Mucosa of descending colon (tissue), 3 donors: ENCODE results near the gene SMIM27. TPM values are rescaled to one million over a fixed set of nuclear protein-coding genes. Genes with fewer than 3 reads are reported as not detected.
A peak's percentile ranks its signal among the peaks of the same experiment; 100 is the strongest.

Source experiments
- ATAC-seq: fragments of 200-7000 bp; cut with Tn5 transposase; one replicate; pipeline ENCODE4 v1.9.1; 2020; ENCODE audit warnings: mild to moderate bottlenecking, moderate library complexity
- DNase-seq, 3 donors: peaks; one replicate each; pipeline ENCODE4 v3.0.0-alpha.2; 2020
- H3K36me3 ChIP-seq: fragments of 200-600 bp; one replicate; pipeline ENCODE4 v1.8.0; 2021; ENCODE audit warnings: low read depth, mild to moderate bottlenecking
- H3K4me1 ChIP-seq: fragments of 200-600 bp; one replicate; pipeline ENCODE4 v1.8.0; 2021; ENCODE audit warnings: low read depth, mild to moderate bottlenecking
- H3K4me3 ChIP-seq: fragments of 200-600 bp; one replicate; pipeline ENCODE4 v1.8.0; 2021; ENCODE audit warnings: mild to moderate bottlenecking
- H3K9me3 ChIP-seq: fragments of 200-600 bp; one replicate; pipeline ENCODE4 v1.8.0; 2021; ENCODE audit warnings: mild to moderate bottlenecking
- intact Hi-C, 2 donors: fragments of 100-400 bp; cut with DNase I in 1 of 2; cut with micrococcal nuclease in 1 of 2; formaldehyde crosslinking; loops; one replicate each; pipeline versions ENCODE4 v1.11.0 to v1.11.1; 2022; cut with DNase I, micrococcal nuclease
- total RNA-seq, 3 donors: library from RNA; stranded (reverse); fragmentation: NEBNext Ultra II Directional in 2 of 3; extraction: Animal tissue kit (Norgen Biotek cat#: 25700) in 2 of 3; gene quantifications; one replicate each; pipeline versions ENCODE4 v1.2.1 to v1.2.4, GENCODE V29; 2021 to 2023
- TF ChIP-seq, protein P1 (sequence below): fragments of 200-600 bp; IDR thresholded peaks from one replicate; pipeline ENCODE4 v1.8.0; 2022; ENCODE audit warnings: antibody characterized with exemption, mild to moderate bottlenecking
- donor health status: DM: no; HTN: no; CAD: no; lungs with moderate emphysema.
- donor health status: DM: no; HTN: no; CAD: no.
- donor health status: DM: no; HTN: yes; CAD: no.

The SMIM27 gene
- total RNA-seq, 3 donors from 2014 or later = 8.3 to 10.1 (median 9.9) TPM

DNA sequence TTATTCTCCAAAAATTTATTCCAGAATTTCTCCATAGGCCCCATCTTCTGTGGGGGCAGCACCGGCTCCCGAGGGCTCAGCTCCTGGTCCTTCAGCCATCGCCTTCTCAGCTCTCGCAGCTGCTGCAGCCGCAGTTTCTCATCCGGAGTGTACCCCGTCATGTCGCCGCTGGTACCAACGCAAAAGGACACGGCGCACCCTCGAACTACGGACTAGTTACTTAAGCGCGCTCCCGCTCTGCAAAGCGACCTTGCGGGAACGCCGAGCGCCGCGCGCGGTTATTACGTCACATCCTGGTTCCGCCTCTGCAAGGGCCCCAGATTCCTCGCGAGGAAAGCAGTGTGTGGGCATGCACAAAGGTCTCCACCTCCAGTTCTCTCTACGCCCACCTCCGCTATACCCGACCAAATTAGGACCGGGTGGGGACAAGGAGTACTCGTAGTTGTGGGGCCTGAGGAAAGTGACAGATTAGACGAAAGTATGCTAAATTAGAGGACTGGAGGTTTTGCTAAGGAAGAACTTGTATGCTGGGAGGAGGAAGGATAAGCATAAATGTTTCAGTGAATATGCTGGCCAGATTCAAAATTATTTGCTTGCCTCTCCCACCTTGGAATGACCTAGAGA is 20.9 kb downstream of the SMIM27 start, which contains the start of gene NDUFB6:
NDUFB6 (minus strand) TSS at position 260 of the 624 bp plus-strand sequence; CDS start at position 161, 99 bp downstream.
- Histone ChIP-seq H3K9me3 (no peaks in the 10 kb centered on the region), H3K4me3 (peak within 1 kb of the TSS; percentile 87), H3K4me1 (peaks cover 16% of the 10 kb centered on the region), H3K36me3 (no peaks in the 10 kb centered on the region)
- intact Hi-C loops = loop anchor here (5.0 to 10.0 kb wide), 2 partner anchors 48 to 196 kb away; partner anchors contain the start of gene RIGI (in 1 of the 2)
- TF ChIP-seq, protein P1, sequence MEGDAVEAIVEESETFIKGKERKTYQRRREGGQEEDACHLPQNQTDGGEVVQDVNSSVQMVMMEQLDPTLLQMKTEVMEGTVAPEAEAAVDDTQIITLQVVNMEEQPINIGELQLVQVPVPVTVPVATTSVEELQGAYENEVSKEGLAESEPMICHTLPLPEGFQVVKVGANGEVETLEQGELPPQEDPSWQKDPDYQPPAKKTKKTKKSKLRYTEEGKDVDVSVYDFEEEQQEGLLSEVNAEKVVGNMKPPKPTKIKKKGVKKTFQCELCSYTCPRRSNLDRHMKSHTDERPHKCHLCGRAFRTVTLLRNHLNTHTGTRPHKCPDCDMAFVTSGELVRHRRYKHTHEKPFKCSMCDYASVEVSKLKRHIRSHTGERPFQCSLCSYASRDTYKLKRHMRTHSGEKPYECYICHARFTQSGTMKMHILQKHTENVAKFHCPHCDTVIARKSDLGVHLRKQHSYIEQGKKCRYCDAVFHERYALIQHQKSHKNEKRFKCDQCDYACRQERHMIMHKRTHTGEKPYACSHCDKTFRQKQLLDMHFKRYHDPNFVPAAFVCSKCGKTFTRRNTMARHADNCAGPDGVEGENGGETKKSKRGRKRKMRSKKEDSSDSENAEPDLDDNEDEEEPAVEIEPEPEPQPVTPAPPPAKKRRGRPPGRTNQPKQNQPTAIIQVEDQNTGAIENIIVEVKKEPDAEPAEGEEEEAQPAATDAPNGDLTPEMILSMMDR = no peak
- ATAC-seq (peak; percentile 99), DNase-seq (peak; percentile 95 to 97 (median 97))

DNA sequence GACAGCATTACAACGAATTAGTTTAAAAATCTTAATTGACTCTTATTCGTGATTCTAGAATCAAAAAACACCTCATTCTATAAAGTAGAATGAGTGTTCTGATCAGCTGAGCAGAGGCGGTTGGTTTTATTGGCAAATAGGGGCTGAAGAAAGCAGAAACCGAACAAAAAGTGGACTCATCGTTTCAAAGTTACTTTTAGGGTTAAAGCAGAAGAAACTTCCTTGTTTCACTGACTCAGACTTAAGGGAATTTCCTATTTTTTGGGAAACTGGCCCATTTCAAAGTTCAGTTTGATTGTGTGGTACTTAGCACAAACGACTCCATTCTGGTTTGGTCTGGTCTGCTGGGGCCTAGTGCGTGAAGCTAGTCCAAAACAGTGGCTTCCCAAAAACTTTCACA is 21.7 kb downstream of the SMIM27 start:
- Histone ChIP-seq H3K4me1 (peaks cover 16% of the 10 kb centered on the region), H3K9me3 (no peaks in the 10 kb centered on the region), H3K4me3 (no peak overlapping the region), H3K36me3 (no peaks in the 10 kb centered on the region)
- TF ChIP-seq, protein P1 = no peak
- ATAC-seq (no peak), DNase-seq (no peak)
- intact Hi-C loops = loop anchor here (5.0 to 10.0 kb wide), 2 partner anchors 49 to 197 kb away; partner anchors contain the start of gene RIGI (in 1 of the 2)

DNA sequence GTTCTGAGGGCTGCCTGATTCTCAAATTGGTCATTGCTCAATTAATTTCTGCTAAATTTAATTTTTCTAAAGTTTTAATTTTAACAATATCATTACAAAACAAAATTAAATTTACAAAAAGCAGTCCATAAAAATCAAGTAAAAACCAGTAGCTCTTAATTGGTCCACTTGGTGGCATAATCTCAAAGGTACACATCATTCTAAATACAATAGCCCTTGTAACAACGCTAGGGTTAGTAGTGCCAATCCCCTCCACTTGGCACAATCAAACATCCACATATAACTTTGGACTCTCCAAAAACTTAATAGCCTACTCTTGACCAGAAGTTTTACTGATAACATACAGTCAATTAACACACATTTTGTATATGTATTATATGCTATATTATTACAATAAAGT is 22.7 kb downstream of the SMIM27 start:
- peaks cover 16% of the 10 kb centered on the region for H3K4me1 ChIP-seq
- TF ChIP-seq, protein P1 = no peak
- ATAC-seq (no peak), DNase-seq (no peak)
- H3K36me3 ChIP-seq = no peaks in the 10 kb centered on the region
- no peak overlapping the region for H3K4me3 ChIP-seq
- no peaks in the 10 kb centered on the region for H3K9me3 ChIP-seq
- intact Hi-C loops = loop anchor here (5.0 to 10.0 kb wide), 3 partner anchors 50 to 198 kb away; partner anchors contain the start of genes ACO1 (in 1 of the 2) and RIGI (in 1 of the 2)

DNA sequence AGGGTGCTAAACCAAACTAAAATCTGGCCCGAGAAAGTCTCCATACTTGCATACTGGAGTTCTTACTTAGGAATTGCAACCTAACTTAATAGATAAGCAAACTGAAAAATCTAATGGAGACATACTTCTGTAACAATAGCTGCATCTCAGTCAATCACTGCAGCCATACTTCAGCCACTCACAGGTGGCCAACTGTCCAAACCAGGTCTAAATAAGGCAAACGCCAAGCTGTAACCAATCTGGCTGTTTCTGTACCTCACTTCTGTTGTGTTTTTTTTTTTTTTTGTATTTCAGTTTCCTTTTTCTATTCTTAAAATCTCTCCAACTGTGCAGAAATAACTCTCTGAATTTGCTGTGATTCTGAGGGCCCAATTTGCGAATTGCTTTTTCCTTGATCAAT is 25.2 kb downstream of the SMIM27 start:
- TF ChIP-seq, protein P1 = no peak
- no peaks in the 10 kb centered on the region for H3K9me3 ChIP-seq
- no peak for DNase-seq
- H3K4me1 ChIP-seq = no peaks in the 10 kb centered on the region
- no peak overlapping the region for H3K4me3 ChIP-seq
- no peaks in the 10 kb centered on the region for H3K36me3 ChIP-seq
- no peak for ATAC-seq
- intact Hi-C loops = loop anchor here in 1 of 2 donors (5.0 to 10.0 kb wide), 2 partner anchors 53 to 195 kb away; partner anchors contain the start of genes ACO1 and RIGI

DNA sequence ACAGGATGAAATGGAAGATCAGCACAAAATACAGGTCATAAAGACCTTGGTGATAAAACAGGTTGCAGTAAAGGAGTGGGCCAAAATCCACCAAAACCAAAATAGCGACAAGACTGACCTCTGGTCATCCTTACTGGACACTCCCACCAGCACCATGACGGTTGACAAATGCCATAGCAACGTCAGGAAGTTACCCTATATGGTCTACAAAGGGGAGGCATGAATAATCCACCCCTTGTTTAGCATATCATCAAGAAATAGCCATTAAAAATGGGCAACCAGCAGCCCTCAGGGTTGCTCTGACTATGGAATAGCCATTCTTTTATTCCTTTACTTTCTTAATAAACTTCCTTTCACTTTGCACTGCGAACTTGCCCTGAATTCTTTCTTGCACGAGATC is 26.8 kb downstream of the SMIM27 start:
- ATAC-seq (no peak), DNase-seq (no peak)
- Histone ChIP-seq H3K4me3 (no peak overlapping the region), H3K9me3 (no peaks in the 10 kb centered on the region), H3K36me3 (no peaks in the 10 kb centered on the region), H3K4me1 (no peaks in the 10 kb centered on the region)
- TF ChIP-seq, protein P1 = no peak
- intact Hi-C loops = loop anchor here in 1 of 2 donors (5.0 to 10.0 kb wide), 2 partner anchors 54 to 197 kb away; partner anchors contain the start of genes ACO1 and RIGI
